ENCODE data around the gene SLC44A4. TPM values are rescaled to one million over a fixed set of nuclear protein-coding genes. Genes with fewer than 3 reads are reported as not detected.
A peak's percentile ranks its signal among the peaks of the same experiment; 100 is the strongest.

SLC44A4 gene
- total and polyA plus RNA-seq, 2 of the 8 experiments (the other 6 are each of a cell fraction or from before 2014, with no cell fraction given) = 4.8 to 7.0 TPM

DNA sequence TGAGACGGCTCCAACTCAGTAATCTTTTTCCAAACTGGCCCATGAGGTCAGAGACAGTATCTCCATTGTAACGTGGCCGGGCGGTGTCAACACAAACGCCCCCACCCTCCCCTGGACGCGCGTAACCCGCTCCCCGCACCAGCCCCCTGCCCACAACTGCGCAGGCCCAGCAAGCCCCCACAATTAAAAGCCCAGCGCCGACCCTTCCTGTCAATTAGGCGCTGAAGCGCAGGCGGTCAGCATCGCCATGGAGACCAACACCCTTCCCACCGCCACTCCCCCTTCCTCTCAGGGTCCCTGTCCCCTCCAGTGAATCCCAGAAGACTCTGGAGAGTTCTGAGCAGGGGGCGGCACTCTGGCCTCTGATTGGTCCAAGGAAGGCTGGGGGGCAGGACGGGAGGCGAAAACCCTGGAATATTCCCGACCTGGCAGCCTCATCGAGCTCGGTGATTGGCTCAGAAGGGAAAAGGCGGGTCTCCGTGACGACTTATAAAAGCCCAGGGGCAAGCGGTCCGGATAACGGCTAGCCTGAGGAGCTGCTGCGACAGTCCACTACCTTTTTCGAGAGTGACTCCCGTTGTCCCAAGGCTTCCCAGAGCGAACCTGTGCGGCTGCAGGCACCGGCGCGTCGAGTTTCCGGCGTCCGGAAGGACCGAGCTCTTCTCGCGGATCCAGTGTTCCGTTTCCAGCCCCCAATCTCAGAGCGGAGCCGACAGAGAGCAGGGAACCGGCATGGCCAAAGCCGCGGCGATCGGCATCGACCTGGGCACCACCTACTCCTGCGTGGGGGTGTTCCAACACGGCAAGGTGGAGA lies 63.6 kb downstream of the SLC44A4 start, which contains the start of the genes HSPA1A and HSPA1L:
Gene HSPA1A, plus strand, starts transcription at position 519 of the 814 bp plus-strand sequence. Its CDS starts 214 bp downstream, at position 733.
Gene HSPA1L, minus strand, starts transcription at position 259 of the 814 bp plus-strand sequence. CDS start 3,311 bp downstream, outside the sequence.
- no peaks in the 10 kb centered on the region for H3K36me3 ChIP-seq (ENCODE audit: control insufficient read depth in 2 of 4, insufficient read depth in 4 of 4, low read length in 3 of 4)
- H3K23ac ChIP-seq (ENCODE audit: insufficient read length) = no peak within 1 kb of the TSS
- H3K56ac ChIP-seq (replicated peaks; ENCODE audit: insufficient read length, low read depth, low read length) = no peak within 1 kb of the TSS
- 2% methylated on average over 54 of the region's 56 CpGs; no CpG with 5 or more reads in 1 of the 2 experiments for WGBS, 2 experiments (ENCODE audit: extremely low coverage in 1 of 2, insufficient coverage in 1 of 2, insufficient read length in 1 of 2, insufficient replicate concordance in 2 of 2, low coverage in 1 of 2, low lambda C conversion rate in 2 of 2, missing lambda C conversion rate in 1 of 2)
- POLR2A ChIA-PET (ENCODE audit: partially characterized antibody) = interaction anchor here (0.6 to 6.3 kb wide), 23 partner anchors 9 to 1498 kb away, joined by 3 to 119 read pairs (median 4); partner anchors contain the start of genes BAG6, C6orf47, HSPA1B and LSM2
- H3K4me1 ChIP-seq (replicated peaks in 1 of 4; ENCODE audit: control insufficient read depth in 3 of 4, insufficient read depth in 4 of 4, low read length in 3 of 4) = peaks cover 0 to 5% (median 3%) of the 10 kb centered on the region in 4 experiments; a peak in 5 of 7 replicates
- no peak for FAIRE-seq
- no peak within 1 kb of the TSS for H4K5ac ChIP-seq (ENCODE audit: insufficient read length, low read depth, low read length)
- no peaks in the 10 kb centered on the region for H3K9me3 ChIP-seq (ENCODE audit: insufficient read depth in 2 of 2, low read depth in 1 of 2, low read length in 1 of 2)
- no peak within 1 kb of the TSS for H2BK120ac ChIP-seq (replicated peaks; ENCODE audit: low read depth, low read length)
- peak within 1 kb of the TSS; percentile 55; the same call in 1 of the 2 replicates for H2BK5ac ChIP-seq (ENCODE audit: low read depth, low read length)
- no peak within 1 kb of the TSS for H2AFZ ChIP-seq (ENCODE audit: low read length)
- peaks cover 0 to 5% of the 10 kb centered on the region in 2 experiments; a peak in 1 of 4 replicates for H3K79me2 ChIP-seq (ENCODE audit: control insufficient read depth in 1 of 2, insufficient read depth in 2 of 2, low read length in 2 of 2)
- peaks cover 8% of the 10 kb centered on the region for H3K23me2 ChIP-seq (ENCODE audit: low read depth, low read length)
- peak within 1 kb of the TSS; percentile 37; the same call in 1 of the 2 replicates for H3K27ac ChIP-seq (ENCODE audit: low read depth, low read length)
- no peaks in the 10 kb centered on the region for H3K27me3 ChIP-seq (replicated peaks in 1 of 4; ENCODE audit: control insufficient read depth in 3 of 4, extremely low read depth in 1 of 4, insufficient read depth in 3 of 4, low read length in 3 of 4)
- no peak within 1 kb of the TSS; the same call in none of the 2 replicates for H3K18ac ChIP-seq (ENCODE audit: extremely low read depth, low read length)
- no peak within 1 kb of the TSS for H2BK20ac ChIP-seq (ENCODE audit: low read length)
- peak; percentile 91 to 93 for DNase-seq (ENCODE audit: low read depth in 1 of 2, low spot score in 2 of 2)
- peak within 1 kb of the TSS; percentile 54 to 77 (median 65) for H3K4me3 ChIP-seq (ENCODE audit: extremely low read depth in 1 of 4, insufficient read depth in 2 of 4, low read depth in 3 of 4, low read length in 4 of 4)
- peaks cover 2% of the 10 kb centered on the region; the same call in 1 of the 2 replicates for H3K79me1 ChIP-seq (ENCODE audit: low read depth, low read length)
- H4K20me1 ChIP-seq (replicated peaks in 1 of 2; ENCODE audit: control insufficient read depth in 1 of 2, insufficient read depth in 2 of 2, low read length in 2 of 2) = no peaks in the 10 kb centered on the region
- no peak within 1 kb of the TSS for H2AK5ac ChIP-seq (ENCODE audit: low read depth, low read length)
- H3K4ac ChIP-seq (replicated peaks; ENCODE audit: insufficient read length, low read depth, low read length) = no peak within 1 kb of the TSS
- no peak within 1 kb of the TSS for H2BK15ac ChIP-seq (ENCODE audit: low read length)
- H3K4me2 ChIP-seq (ENCODE audit: insufficient read depth in 1 of 2, low read depth in 2 of 2, low read length in 2 of 2) = peak within 1 kb of the TSS; percentile 71 to 95
- H4K91ac ChIP-seq (replicated peaks; ENCODE audit: insufficient read length, low read length) = no peak within 1 kb of the TSS
- CTCF ChIA-PET (ENCODE audit: partially characterized antibody) = interaction anchor here (1.1 to 3.6 kb wide), 2 partner anchors 11 to 18 kb away, joined by 3 to 28 read pairs; partner anchors contain the start of gene VARS1
- H3K14ac ChIP-seq (ENCODE audit: insufficient read length) = no peak within 1 kb of the TSS
- no peak within 1 kb of the TSS for H2BK12ac ChIP-seq (ENCODE audit: low read depth, low read length)
- H4K8ac ChIP-seq (ENCODE audit: extremely low read depth, insufficient read depth, low read length) = 0 out of 2 replicates have a peak within 1 kb of the TSS, but pooled peaks have one; percentile 42
- H3K9ac ChIP-seq (replicated peaks in 1 of 4; ENCODE audit: extremely low read depth in 1 of 4, low read depth in 3 of 4, low read length in 3 of 4) = peak within 1 kb of the TSS in 3 of 4 experiments; percentile 54 to 69 (median 57); a peak in 6 of 7 replicates
- TF ChIP-seq HDAC2 (IDR thresholded peaks at IDR 0.05; ENCODE audit: borderline replicate concordance in 1 of 2, low read depth in 2 of 2, low read length in 2 of 2) (no peak), JUN (IDR thresholded peaks at IDR 0.05; ENCODE audit: low read depth, low read length) (no peak), SIN3A (conservative IDR thresholded peaks at IDR 0.05 in 1 of 2, IDR thresholded peaks at IDR 0.05 in 1 of 2; ENCODE audit: low read depth in 1 of 2, low read length in 2 of 2) (peak; percentile 49 to 68; a peak in 2 of 4 replicates), FOSL1 (IDR thresholded peaks at IDR 0.05; ENCODE audit: insufficient read depth, low read depth, low read length) (no peak), SAP30 (IDR thresholded peaks at IDR 0.05; ENCODE audit: insufficient read depth, insufficient replicate concordance, low read length) (no peak), KDM4A (IDR thresholded peaks at IDR 0.05; ENCODE audit: low read depth, low read length, severe bottlenecking) (no peak), POLR2A (IDR thresholded peaks at IDR 0.05; ENCODE audit: control extremely low read depth in 1 of 2, low read depth in 2 of 2, low read length in 2 of 2) (peak; percentile 97), NRF1 (IDR thresholded peaks at IDR 0.05; ENCODE audit: low read depth, low read length) (peak; percentile 19; the same call in 1 of the 2 replicates)
- TF ChIP-seq, protein P1, sequence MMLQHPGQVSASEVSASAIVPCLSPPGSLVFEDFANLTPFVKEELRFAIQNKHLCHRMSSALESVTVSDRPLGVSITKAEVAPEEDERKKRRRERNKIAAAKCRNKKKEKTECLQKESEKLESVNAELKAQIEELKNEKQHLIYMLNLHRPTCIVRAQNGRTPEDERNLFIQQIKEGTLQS (IDR thresholded peaks at IDR 0.05; ENCODE audit: insufficient read depth, low read depth, low read length) = no peak

Measured in H1 (cell line).